HT-29 (cell line): ENCODE results near the gene MAGOHB. TPM values are rescaled to one million over a fixed set of nuclear protein-coding genes. Genes with fewer than 3 reads are reported as not detected.
"Not testable (repeated sequence)": the region's sequence is repeated elsewhere in the genome, so short reads cannot be mapped to it uniquely, and the experiment has no call there.

Experiments used
- DNase-seq: peaks from one replicate; pipeline ENCODE4 v3.0.0-alpha.2; 2015; ENCODE audit warnings: low spot score
- total RNA-seq: library from RNA; depleted of rRNA; stranded (reverse); fragments of >200 nt; shearing (Covaris generic); gene quantifications from 2 replicates; pipeline ENCODE4 v1.2.3, GENCODE V29; 2014; rRNA removed

Gene MAGOHB
- total RNA-seq = 34.0 and 41.7 TPM in 2 replicates

DNA sequence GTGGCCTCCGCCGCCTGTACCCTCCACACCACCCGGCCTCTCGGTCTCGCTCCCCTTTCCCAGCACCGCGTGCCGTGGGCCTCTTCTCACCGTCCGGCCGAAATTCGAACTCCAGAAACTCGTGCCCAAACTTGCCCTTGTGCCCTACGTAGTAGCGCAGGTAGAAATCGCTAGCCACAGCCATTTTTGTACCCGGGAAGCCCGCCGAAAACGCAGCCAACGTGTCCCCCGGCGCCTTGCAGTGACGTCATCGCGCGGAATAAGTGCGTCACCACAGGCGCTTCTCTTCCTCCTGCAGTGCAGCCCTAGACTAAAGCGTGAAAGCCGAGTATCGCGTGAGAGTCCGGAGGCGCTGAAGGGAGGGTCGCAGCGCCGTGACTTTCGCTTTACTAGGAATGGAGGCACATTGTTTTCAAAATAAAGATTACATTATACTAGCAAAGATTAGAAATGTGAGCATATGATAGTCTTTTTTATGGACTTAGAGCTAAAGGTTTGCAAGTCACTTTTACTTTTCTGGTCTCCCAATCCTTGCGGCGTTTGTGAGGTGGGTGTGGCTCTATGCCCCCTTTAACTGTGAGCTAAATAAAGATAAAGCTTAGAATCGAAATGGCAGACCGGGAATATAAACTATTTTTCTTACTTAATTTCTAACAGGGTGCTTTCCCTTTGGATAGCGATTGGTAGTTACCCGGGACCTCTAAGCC lies at the start of gene MAGOHB:
TSS of gene MAGOHB (minus strand) at position 261 of the 707 bp plus-strand sequence. CDS start at position 184, 77 bp downstream.
- peak; percentile 95 for DNase-seq

DNA sequence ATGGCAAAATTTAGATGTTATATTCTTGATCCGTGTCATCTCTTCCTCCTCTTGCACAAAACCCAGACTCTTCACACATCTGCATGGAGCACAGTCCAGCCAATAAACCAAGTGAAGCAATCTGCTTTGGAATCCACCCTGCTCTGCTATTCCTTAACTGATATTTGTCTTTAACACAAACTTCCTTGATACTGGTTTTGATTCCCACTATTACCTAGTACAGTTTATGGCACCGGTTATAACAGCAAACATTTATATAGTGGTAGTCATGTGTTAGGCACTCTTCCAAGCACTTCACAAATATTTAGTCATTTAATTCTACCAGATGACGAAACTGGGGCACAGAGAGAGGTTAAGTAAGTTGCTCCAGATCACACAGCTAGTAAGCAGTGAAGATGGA lies 47.9 kb upstream of the MAGOHB start:
- peak; percentile 76 for DNase-seq

DNA sequence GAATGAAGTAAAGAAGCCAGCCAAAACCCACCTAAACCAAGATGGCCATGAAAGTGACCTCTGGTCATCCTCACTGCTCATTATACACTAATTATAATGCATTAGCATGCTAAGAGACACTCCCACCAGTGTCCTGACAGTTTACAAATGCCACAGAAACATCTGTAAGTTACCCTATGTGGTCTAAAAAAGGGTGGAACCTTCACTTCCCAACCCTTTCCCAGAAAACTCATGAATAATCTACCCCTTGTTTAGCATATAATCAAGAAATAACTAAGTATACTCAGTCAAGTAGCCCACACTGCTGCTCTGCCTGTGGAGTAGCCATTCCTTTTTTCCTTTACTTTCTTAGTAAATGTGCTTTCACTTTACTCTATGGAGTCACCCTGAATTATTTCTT lies 40.6 kb upstream of the MAGOHB start:
- no peak for DNase-seq

DNA sequence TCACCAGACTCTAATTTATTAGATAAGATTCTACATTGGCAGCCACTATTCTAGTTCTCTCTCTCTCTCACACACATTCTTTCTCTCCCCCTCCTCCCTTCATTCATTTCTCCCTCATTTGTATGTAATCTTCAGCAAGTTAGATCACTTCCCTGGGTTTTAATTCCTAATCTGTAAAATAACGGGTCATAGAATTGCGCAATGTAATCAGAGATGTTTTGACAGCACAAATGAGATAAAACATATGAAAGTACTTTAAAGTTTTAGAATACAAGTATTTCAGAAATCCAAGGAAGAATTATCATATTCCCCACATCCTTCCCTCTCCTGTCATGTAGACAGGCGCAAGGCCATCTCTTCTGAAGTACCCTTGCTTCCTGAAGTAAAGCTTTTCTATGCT lies 38.8 kb upstream of the MAGOHB start:
- no peak for DNase-seq

DNA sequence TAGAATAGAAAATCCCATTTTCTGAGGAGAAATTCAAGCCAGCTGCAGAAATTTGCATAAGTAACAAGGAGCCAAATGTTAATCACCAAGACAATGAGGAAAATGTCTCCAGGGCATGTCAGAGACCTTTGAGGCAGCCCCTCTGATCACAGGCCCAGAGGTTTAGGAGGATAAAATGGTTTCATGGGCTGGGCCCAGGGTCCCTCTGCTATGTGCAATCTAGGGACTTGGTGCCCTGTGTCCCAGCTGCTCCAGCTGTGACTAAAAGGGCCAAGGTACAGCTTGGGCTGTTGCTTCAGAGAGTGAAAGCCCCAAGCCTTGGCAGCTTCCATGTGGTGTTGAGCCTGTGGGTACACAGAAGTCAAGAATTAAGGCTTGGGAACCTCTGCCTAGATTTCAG lies 33.2 kb upstream of the MAGOHB start:
- not testable (repeated sequence) for DNase-seq

DNA sequence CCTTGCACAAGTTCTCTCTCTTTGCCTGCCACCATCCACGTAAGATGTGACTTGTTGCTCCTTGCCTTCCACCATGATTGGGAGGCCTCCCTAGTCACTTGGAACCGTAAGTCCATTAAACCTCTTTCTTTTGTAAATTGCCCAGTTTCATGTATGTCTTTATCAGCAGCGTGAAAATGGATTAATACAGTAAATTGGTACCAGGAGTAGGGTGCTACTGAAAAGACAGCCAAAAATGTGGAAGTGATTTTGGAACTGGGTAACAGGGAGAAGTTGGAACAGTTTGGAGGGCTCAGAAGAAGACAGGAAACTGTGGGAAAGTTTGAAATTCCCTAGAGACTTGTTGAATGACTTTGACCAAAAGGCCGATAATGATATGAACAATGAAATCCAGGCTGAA lies 32.5 kb upstream of the MAGOHB start:
- no peak for DNase-seq

DNA sequence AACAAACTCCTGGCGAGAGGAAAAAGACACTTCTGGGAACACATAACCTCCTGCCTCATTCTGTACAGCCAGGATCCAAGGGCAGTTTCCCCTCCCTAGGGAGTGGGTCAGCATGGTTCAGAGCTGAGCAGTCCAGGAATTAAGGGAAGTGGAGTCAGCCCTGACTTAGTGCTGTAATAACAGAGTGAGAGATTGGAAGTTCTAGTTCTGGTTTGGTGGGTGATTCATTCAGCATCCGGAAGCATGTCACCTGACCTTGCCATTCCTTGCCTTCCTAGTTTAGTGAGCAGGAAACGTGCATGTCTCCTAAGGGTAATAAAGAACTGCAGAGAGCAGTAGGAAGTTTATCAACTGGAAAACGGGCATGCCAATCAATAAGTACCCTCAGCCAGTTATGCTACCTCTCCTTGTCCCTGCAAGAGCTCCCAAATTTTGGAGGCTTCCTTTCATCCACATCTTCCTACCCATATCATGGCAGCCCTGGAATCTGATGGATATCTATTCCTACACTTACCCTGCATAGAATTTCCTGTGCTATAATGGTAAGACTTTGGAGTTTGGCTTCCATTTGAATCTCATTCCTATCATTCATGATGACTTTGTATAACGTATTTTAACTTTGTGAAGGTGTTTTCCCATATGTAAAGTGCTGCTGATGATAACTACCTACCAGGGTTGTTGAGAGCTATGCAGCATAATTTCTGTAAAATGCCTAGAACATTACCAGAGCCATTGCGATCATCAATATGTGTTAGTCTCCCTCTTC lies 28.5 kb upstream of the MAGOHB start:
- peak; percentile 39 for DNase-seq

DNA sequence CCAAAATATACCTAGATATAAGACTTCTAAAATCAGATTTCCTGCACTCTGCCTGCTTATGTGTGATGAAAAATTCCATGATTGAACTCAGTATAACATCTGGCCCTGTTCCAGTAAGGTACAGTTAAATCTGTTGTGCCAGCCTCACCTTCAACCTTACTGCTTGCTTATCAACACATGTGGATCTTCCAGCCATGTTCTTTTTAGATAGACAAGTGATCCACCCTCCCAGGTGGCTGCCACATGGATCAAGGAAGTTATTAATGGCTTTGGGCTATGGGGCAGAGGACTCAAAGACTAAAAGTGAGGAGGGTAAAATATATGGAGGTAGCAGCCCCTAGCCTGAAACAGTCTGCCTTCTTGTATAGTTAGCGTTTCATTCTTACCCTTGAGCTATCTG lies 25.3 kb upstream of the MAGOHB start:
- no peak for DNase-seq

DNA sequence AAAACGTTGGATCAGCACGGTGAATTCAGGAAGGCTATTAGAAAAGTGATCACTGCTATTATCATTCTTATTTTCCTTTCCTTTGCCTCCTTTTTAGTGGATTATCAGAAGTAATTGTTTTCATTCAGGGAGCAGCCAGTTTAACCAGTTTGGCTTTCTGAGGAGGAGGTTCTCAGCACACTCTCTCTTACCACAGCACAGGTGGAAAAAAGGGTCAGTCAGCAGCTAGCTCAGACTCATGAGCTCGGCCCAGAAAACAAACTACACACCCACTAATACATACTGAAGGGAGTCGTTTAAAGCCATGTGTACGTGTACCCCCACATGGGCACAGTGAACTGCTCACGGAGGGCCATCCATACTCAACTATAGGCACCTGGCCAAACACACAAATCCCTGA lies 23.2 kb upstream of the MAGOHB start:
- DNase-seq = peak; percentile 90

DNA sequence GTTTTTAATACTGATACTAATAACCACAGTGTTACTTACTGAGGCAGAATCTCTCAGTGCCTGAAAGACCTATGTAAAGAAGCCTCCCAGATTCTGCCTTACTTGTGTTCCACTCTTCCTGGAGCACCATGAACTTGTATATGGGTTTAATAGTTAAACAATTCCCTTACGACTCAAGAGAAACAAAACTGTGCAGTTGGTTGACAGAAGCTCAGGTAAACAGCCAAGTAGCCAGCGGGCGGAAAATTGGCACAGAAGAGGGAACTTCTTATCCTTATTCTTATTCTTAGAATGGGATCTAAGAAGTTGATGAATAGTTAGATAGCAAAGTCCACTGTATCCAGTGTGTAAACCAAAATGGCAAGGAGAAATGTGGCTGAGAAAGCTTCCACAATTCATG lies 22.7 kb upstream of the MAGOHB start:
- DNase-seq = no peak

DNA sequence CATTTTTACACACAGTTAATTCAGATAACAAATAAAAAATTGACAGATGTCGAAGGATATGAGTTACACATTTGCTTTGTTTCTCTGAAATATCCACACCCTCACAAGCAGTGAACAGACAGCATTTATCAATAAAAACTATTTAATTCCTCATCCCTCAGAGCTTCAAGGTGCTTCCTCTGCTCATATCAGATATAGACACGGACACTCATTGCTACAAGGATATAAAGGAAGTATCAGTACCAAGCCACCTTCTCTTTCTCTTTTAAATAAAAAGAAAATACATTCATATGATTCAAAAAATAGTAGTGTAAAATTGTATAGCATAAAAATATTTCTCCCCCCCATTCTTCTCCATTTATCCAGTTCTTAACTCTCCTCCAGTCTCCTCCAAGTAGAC lies 21.9 kb upstream of the MAGOHB start:
- DNase-seq = no peak

DNA sequence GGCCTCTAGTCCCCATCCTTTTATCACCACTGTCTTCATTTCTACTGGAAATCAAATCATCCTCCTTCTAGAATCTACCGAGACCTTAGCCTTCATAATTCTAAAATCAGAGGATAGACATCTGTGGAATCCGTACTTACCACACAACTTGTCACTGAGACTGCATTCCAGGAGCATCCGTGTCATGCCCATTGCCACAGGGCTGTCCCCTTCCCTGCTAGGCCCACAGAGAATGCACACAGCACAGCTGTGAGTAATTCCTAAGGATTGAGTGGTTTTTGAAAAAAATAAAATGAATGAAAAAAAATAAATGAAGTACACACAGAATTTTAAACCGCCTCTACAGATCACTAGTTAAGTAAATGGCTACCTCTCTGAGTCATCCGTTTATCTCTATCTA lies 21.0 kb upstream of the MAGOHB start:
- DNase-seq = no peak

DNA sequence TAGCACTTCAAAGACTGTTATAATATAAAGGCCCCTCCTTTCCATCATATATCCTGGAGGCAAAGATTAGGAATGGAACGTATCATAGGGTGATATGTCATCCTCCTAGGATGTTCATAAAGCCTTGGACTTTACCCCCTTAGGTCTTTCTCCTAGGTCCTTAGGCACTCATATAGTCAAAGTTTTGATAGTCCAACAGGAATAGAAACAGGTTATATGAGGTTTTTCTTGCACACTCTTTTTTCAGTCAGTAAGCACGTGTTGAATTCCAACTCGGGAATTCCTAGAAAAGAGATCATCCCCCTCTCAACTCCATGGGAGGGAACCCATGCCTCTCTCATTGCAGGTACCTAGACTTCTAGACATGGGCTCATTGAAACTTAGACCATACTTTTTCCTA lies 20.1 kb upstream of the MAGOHB start:
- DNase-seq = no peak

DNA sequence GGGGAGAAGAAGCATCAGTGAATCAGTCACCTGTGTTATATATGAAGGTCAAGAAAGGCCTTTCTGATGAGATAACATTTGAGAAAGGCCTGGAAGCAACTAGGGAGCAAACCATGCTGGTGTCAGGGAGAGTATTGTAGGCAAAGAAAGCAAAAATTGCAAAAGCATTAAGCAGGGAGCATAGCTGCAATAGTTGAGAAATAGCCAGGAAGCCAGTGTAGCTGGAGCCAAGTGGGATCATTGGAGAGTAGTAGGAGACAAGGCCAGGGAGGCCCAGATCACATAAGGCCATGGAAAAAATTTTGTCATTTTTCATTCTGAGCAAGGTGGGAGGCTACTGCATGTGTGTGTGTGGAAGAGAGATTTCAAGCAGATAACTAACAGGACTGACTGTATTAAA lies 18.8 kb upstream of the MAGOHB start:
- no peak for DNase-seq

DNA sequence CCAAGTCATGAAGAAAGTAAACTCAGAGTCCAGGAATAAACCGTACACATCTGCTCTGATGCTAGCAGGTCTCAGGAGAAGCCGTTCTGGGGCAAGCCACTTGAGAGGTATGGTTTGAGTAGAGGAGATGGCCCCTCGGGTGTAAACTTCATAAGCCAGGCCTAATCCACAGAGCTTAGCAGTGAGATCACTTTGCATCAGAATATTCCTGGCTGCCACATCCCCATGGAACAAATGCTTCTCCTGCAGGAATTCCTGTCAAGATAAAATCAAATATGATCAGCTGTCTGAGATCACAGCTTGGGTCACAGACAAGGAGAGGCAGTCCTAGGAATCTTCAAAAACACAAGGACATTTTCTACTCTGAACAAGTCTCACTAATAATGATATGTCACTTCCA lies 11.2 kb upstream of the MAGOHB start:
- no peak for DNase-seq

DNA sequence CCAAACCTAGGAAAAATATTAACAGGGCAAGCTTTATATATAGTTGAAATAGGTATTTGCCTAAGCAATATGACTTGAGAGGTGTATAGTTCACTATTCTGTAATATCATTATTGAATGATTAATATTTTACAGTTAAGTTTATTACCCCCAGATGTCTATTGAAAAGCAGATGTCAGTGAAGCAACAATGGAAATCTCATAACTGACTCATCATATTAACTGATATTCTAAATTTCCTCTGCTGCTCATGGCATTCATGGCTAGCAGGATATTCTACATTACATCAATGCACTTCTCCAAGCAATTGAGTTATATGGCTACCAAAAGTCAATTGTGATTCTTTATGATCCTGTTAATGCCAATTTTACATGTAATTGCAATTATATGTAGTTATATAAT lies 9.7 kb upstream of the MAGOHB start:
- DNase-seq = no peak

DNA sequence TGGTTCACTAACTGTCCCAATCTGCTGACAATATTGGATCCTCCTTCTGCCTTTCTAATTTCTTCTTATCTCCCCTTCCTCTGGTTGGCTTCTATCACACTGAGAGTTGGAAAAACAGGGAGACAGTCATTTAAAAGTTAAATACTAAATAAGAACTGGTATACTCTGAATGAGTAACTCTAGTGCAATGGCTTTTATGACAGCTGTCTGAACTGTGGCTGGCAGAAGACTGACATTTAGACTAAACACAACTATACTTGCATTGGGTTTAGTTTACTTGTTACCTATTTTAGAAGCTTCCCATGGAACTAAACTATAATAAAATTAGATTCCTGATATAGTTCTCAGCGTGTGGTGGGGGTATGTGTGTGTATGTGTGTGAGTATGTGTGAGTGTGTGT lies 7.9 kb upstream of the MAGOHB start:
- no peak for DNase-seq

DNA sequence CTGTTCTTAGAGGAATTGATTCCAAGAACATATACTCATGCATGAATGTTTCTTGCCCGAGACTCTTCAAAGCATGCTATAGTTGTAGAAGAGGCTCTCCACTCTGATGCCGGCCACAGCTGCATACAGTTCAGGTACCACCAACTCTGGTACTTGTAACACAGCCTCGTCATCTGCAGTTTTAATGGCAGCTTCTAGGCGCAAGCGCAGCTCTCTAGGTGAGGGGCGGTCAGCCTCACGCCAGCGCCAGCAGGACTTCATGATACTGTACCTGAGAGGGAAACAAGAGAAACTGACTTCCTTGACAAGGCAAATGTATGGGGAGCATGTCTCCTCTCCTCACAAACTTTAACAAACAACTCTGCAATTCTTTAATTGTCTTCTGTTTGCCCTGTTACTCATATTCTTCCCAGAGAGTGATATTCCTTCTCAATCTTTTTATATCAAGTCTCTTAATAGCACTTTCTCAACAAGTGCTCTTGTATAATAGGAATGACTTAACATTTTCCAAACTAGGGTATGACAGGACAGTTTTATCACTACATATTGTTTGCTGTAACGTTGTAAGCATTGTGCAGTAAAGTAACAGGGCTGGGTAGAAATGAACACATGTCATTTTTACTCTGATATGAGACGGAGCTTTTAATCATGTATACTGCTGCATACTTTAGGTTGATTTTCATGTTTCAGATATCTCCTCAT lies 6.8 kb upstream of the MAGOHB start:
- DNase-seq = no peak

DNA sequence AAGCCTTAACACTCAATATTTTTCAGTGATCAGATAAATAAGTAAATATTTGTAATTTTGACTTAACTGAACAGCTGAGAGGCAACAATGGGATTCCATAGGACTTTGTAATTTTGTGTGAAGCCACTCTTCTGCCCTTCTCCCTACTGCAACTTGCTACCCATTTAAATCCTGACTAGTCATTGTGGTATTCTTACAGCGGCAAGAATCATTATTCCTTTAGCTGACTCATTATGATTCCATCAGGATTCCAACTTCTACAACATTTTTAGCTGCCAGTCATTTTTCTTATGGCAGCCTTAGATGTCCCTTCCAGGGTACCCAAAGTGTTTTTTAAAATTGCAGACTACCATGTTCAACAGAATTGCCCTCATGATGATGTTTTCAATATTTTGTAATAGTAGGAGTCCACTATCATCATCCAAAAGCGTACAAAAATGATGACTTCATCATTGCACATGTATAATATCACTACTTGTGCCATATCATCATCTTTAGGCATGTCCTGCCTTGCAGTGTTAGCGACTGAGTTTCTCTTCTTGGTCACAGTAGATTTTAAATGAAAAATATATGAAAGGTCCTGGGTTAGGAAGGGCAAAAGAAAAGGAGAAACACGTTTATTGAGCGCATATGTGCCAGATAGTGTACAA lies 5.1 kb upstream of the MAGOHB start:
- no peak for DNase-seq

DNA sequence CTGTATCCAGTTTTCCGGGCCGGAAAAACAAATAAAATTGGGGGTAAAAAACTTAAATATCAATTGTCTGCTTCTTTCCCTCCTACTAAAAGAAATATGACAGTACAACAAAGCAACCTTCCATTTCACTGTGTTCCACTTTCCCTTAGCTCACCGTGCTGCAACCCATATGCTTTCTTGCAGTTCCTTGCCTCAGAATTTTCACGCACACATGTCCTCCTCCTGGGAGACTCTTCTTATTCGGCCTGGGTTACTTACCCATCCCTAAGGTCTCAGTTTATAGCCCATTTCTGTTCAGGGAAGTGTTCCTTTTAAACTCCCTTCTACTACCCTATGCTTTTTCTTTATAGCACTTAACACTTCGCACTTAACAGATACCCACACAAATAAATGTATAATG lies 4.5 kb upstream of the MAGOHB start:
- no peak for DNase-seq

DNA sequence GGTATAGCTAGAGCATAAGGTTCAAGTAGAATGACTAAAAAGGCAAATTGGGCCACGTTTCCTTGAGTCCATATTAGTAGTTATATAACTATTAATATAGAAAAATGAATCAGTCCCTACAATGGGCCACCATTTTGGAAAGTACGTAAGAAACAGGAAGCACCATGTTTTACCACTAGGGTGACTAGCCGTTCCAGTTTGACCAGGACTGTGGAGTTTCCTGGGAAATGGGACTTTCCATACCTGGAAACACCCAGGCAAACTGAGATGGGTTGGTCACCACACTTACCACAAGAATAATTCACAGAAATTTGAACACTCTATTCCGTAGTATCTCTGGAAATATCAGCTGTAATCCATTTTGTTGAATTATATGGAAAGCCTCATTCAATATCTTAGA lies 2.1 kb upstream of the MAGOHB start:
- DNase-seq = peak; percentile 19

DNA sequence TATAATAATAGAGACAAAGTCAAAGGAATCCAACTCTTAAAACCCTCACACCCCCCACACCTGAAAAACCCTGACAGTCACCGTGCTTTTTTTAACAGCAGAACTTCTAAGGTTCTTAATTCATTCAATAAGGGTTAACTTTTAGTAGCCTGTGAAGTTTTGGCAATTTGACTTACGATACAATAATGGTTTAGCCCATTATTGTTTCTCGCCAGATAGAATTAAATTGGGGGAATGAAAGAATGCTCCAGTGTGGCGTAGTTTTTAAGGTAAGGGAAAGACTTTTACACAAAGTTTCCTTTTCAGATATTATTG lies 604 bp upstream of the MAGOHB start:
- DNase-seq = no peak
